EH (cell line): ENCODE results near the gene PTGIR.
"Not testable (repeated sequence)": the region's sequence is repeated elsewhere in the genome, so short reads cannot be mapped to it uniquely, and the experiment has no call there.

ENCODE experiments used
- DNase-seq: peaks from one replicate; pipeline ENCODE4 v3.0.0-alpha.2; 2015; ENCODE audit warnings: low read depth

The PTGIR gene

DNA sequence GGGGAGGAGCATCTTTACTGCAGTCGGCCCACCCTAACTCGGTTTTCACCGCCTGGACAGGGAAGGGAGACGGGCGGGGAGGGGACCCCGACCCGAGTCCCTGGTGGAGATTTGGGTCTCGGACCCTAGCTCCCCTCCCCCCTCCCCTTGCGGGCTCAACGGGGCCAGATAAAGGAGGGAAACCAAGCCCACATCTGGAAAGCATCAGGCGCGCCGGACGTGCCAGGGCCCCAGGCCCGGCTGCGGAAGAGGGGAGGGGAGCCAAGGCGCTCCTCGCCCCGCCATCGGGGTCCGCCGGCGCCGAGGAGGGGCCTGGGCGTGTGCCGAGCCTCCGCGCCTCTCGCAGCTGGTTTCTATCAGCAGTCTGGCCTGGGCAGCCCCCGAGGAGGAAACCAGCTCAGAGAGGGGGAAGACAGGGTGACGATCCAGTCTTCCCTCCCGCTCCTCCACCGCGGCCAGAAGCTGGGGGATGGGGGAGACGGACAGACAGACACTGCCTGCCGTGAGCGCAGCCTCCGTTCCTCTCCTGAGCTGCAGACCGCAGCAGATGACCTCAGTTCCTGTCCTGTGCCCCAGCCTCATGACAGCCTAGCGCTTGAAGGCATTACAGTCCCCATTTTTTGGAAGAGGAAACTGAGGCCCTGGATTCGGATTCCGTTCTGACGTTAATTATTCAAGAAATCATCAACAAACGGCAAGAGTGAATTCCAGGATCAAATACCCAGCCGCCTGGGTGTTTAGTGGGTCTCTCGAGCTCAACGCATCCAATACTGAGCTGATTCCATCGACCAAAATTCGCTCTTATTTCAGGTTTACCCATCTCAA is 14.7 kb upstream of the PTGIR start:
- DNase-seq, result peak; percentile 86

- no peak for DNase-seq
These were observed 12.3 kb upstream of the PTGIR start for GRCh38 chr19:46637224-46637623.

DNA sequence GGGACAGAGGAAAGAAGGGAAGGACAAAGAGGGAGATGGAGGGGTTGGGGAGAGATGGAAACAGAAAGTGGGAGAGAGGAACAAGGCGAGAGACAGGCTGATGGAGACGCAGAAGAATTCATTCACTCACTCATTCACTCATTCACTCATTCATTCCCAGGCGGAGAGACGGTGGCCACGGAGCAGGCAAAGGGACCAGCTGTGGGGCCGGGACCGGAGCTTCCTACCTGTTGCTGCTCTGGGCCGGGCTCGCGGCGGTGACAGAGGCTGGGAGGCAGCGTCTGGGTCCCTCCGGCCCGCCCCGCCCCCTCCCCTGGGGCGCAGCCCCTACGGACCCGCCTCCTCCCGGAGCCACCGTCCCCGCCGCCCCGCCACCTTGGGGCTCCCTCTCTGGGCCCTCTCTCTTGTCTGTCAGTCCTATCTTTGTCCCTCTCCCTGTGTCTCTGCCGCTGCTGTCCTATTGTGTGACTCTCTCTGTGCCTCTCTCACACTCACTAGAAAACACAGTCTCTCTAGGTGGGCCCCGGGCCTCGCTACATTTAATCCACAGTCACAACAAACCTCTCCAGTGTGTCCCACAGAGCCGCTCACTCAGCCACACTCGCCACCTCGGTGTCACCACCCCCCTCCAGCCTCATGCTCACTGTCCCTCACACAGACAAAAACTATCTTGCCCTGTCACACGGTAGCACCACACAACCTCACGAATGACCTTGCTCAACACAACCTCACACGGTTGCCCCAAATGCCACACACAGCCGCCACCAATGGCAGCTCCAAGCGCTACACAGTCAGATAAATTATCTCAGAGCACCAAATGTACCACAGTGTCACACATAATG is 11.3 kb upstream of the PTGIR start, which contains the start of gene GNG8:
Gene GNG8 (minus strand): TSS at position 283 of the 842 bp plus-strand sequence. CDS start 1,520 bp downstream, outside the sequence.
- DNase-seq, result no peak

GRCh38 chr19:46634656-46635218 is 9.8 kb upstream of the PTGIR start:
- DNase-seq, result no peak

GRCh38 chr19:46634045-46634655 is 9.3 kb upstream of the PTGIR start:
- DNase-seq, result peak; percentile 89

- DNase-seq, result no peak
These were observed 8.2 kb upstream of the PTGIR start for GRCh38 chr19:46633130-46633529.

DNA sequence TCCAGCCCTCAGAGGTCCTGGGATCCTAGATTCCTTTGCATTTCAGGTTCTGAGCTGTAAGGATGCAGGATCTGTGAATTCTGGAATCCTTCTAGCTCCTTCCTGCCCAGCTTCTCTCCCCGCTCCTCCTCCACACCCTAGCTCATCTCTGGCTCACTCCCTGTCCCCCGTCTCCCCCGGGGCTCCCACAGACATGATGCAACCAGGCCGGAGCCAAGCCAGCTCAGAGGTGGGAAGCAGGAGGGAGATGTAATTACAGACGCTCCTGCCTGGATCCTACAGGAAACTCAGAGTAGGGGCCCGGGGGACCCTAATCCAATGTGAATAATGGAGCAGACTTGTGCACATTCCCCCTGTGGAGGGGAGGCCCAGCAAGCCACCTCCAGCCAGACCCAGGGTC is 6.6 kb upstream of the PTGIR start:
- DNase-seq, result peak; percentile 84

DNA sequence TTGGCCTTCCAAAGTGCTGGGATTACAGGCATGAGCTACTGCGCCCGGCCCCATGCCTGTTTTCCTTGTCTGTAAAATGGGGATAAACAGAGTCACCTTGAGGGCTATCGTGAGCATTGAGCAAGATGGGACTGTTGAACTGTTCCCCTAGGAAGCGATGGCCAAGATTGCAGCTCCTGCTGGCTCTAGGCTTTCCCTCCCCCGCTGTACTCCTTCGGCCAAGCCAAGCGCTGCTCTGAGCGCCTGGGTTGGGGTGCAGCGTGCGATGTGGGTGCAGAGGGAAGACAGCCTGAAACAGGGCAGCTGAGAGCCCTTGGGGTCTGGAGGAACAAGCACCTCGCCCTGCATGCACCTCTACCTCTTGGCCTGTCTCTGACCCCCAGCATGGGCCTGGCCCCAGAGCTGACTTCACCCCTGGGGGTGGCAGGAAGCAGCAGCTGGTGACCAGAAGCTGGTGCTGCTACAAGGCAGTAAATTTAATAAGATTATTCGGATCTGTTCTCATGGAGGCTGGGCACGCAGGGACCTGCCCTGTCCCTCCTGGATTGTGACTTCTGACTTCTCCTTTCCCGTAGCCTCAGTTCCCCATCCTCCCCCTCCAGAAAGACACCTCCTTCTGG is 5.8 kb upstream of the PTGIR start:
- peak; percentile 34 for DNase-seq

DNA sequence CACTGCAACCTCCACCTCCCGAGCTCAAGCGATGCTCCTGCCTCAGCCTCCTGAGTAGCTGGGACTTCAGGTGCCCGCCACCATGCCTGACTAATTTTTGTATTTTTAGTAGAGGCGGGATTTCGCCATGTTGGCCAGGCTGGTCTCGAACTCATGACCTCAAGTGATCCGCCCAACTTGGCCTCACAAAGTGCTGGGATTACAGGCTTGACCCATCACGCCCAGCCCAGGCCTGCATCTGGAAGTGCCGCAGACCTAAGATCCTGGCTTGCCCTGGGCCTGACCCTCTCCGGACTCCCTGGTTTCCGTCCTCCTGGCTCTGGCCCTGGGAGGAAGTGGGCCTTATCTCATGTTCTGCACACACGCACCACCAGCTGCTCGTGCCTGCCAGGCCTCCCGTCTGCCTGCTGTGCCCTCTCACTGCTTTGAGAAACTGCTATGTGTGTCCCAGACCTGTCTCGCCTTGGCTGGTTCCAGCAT is 4.7 kb upstream of the PTGIR start:
- DNase-seq, result no peak

DNA sequence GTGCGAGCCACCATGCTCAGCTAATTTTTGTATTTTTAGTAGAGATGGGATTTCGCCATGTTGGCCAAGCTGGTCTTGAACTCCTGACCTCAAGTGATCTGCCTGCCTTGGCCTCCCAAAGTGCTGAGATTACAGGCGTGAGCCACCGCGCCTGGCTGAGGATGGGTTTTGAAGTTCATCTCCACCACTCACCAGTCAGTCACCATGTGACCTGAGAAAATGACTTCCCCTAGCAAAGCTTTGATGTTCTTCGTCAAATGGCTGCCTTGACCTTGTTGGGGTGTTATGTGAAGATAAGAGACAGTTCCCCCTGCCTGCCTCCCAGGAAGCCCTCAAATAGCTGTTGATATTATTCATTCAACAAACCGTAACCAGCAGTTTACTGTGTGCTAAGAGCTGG is 4.1 kb upstream of the PTGIR start:
- DNase-seq, result not testable (repeated sequence)

GRCh38 chr19:46626446-46626845 is 1.6 kb upstream of the PTGIR start:
- no peak for DNase-seq

- no peak for DNase-seq
These were observed 842 bp upstream of the PTGIR start for GRCh38 chr19:46625731-46626130.

GRCh38 chr19:46623915-46624502 is 880 bp downstream of the PTGIR start:
- DNase-seq, result no peak

- DNase-seq, result no peak
These were observed 2.8 kb downstream of the PTGIR start for GRCh38 chr19:46622118-46622446.

DNA sequence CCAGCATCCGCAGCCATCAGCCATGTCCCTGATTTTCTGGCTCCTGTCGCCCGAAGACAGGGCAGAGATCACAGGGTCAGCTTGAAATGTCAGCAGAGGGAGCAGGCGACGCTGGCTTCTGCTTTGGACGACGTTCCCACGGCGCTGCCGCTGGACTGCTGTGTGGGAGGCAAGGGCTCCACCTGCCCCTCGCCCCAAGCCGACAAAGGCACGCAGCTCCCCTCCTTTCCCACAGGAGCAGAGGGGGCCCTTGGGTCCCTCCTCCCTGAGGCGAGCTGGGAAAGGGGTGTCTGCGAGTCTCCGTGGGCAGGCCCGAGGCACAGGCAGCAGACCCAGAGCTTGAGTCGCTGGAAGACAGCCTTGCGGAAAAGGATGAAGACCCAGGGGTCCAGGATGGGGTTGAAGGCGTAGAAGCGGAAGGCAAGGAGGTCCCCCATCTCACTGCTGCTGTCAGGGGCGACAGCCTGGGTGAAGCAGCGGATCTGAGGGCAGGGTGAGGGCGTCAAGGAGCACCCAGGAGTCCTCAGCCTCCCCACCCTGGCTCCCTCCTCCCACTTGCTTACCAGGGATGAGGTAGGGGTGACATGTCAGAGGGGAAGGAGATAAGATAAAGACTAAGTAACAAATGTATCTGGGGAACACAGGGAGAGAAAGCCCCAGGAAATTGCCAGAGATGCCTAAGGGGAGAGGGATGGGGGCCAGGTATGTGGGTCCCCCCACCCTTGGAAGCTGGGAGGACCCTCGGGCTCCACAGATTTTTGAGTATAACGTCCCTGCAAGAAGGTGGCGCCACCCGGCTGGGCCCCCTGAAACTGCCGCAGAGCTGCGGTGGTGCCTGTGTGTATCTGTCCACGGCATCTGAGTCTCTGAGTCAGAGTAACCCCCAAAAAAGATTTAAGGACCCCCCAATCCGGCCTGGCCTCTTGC is 3.4 kb downstream of the PTGIR start:
- no peak for DNase-seq

- peak; percentile 86 for DNase-seq
These were observed 4.2 kb downstream of the PTGIR start for GRCh38 chr19:46620716-46621115.

GRCh38 chr19:46620267-46620666 is 4.6 kb downstream of the PTGIR start:
- no peak for DNase-seq

GRCh38 chr19:46618670-46619231 is 6.1 kb downstream of the PTGIR start:
- DNase-seq, result no peak

GRCh38 chr19:46617601-46618000 is 7.3 kb downstream of the PTGIR start:
- DNase-seq, result no peak
